ENCODE measurements around the gene MALRD1.

- no peak for TF ChIP-seq CTCF (IDR thresholded peaks at IDR 0.05)
- TF ChIP-seq POLR2A (IDR thresholded peaks at IDR 0.05; ENCODE audit: low read depth), result no peak
- no peak for TF ChIP-seq POLR2AphosphoS5 (IDR thresholded peaks at IDR 0.05)
- TF ChIP-seq EP300 (IDR thresholded peaks at IDR 0.05), result no peak
Observed at GRCh38 chr10:19142967-19143366, 94.4 kb downstream of the MALRD1 start.
